Stimulated activated CD8-positive, alpha-beta memory T cell treated with anti-CD3 and anti-CD28 coated beads, Interleukin-12 subunit alpha, Interleukin-12 subunit beta, amount 100 ng/mL, for 4 hours (primary cell): ENCODE data around the gene INPP1.

Source experiments
- DNase-seq: peaks from one replicate; pipeline ENCODE4 v3.0.0-alpha.2; 2020; ENCODE audit warnings: low read depth

Gene INPP1

DNA sequence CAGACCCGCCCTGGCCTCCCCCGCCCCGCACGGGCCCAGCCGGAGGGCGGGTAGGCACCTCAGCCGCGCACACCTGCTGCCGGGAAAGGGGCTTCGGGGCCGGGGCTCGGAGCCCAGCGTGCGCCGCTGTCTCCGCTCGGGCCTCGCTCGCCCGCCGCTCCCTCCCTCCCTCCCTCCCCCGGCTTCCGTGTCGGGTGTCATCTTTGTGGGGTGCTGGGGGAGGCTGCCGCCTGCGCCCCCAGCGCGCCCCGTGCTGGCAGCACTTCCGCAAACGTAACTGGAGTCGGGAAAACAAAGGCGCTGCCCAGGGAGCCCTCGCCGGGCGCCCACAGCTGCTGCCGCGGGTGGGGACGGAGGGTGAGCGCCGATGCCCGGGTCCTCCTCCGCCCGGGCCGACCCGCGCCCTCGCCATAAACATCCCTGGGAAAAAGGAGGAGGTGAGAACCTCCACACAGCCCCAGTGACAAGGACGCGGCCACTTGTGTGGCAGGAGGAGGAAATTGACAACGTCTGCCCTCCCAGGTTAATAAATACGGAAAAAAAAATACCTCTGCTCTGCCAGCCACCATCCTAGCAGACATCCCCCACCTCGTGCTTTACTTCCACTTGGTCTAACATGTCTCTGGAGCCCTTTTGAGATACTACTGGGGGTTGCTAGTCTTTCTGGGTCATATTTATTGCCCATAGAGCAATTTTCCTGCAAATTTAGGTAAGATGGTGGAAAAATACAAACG lies 65.3 kb downstream of the INPP1 start:
- DNase-seq = peak; percentile 74

GRCh38 chr2:190409616-190410015 lies 66.2 kb downstream of the INPP1 start:
- DNase-seq = no peak

DNA sequence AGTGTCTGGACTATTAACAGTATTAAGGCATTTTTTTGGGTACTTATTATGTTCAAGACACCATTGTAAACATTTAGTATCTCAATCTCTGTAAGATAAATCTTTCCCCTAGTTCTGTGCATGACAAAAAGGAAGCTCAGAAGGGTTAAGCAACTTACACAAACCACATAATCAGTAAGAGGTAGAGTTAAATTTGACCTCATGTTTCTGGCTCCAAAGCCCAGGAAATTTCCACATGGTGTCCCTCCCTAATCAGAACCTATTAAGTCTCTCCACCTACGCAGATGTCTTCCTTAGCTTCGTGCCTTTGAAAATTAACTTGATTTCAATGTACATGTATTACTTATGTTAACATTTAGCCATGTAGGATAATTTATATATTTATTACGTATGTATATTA lies 66.8 kb downstream of the INPP1 start:
- DNase-seq = no peak

DNA sequence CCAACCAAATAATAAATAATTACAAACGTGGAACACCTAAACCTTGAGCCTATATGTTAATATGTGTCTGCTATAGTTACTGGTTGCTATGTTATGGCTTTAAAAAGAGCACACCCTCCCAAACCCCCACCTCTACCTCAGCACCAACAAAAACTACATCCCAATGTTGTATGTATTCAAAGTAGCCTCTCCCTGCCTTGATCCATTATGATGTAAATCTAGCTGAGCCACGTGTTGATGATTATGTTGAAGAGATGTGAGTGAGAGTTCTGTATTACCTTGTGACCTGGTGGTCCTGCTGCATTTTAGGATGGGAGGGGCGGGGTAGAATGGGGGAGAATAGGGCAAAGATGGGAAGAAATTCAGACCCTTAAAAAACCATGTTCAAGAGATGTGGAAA lies 69.6 kb downstream of the INPP1 start:
- DNase-seq = no peak

- no peak for DNase-seq
These were observed 70.0 kb downstream of the INPP1 start for GRCh38 chr2:190413421-190413820.

DNA sequence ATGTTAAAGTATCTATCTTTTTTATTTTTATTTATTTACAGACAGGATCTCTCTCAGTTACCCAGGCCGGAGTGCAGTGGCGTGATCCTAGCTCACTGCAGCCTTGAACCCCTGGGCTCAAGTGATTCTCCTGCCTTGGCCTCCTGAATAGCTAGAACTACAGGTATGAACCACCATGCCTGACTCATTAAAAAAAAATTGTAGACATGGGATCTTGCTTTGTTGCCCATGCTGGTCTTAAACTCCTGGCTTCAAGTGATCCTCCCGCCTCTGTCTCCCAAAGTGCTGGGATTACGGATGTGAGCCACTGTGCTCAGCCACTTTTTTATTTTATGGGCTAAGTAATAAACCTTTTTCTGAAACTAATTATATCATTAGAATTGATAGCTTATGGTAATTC lies 71.9 kb downstream of the INPP1 start:
- no peak for DNase-seq

DNA sequence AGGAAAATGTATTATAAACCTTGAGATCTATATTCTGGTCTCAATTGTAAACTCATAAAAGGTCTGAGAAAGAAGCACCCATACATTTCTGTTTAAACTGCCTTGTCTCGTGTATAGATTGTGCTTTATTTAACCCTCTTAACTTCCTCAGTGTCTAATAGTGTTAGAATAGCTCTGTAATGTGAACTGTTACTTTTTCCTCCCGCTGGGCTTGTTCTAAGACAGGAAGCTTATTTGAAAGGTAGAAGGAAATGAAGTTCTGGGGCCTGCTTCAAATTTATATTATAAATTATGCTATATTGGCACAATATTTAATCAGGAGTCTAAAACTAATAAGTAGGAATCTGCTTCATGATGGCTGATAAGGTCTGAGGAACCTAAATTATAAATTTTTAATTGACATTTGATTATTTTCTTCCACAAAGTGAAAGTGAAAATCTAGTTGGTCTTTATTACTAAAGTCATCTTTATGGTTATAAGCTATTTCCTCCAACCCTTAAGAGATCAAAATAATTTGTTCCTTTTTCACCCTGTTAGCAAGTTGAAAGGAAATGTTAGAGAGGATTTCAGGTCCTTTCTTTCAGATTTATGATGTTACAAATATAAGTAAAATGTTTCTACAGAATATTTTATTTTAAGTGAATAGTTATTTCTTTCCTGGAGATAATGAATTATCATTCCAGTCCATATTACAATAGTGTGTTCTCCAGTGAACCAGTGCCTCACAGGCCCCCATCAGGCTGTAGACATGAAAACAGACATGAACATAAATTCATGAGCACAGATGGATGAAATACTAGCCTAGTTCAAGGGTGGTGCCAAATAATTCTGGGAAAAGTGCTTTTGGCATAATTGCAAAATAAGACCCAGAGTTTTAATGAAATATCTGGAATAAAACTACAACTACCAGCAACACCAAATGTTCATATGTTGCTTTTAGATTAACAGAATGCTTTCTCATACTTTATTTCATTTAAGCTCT lies 72.7 kb downstream of the INPP1 start:
- no peak for DNase-seq

DNA sequence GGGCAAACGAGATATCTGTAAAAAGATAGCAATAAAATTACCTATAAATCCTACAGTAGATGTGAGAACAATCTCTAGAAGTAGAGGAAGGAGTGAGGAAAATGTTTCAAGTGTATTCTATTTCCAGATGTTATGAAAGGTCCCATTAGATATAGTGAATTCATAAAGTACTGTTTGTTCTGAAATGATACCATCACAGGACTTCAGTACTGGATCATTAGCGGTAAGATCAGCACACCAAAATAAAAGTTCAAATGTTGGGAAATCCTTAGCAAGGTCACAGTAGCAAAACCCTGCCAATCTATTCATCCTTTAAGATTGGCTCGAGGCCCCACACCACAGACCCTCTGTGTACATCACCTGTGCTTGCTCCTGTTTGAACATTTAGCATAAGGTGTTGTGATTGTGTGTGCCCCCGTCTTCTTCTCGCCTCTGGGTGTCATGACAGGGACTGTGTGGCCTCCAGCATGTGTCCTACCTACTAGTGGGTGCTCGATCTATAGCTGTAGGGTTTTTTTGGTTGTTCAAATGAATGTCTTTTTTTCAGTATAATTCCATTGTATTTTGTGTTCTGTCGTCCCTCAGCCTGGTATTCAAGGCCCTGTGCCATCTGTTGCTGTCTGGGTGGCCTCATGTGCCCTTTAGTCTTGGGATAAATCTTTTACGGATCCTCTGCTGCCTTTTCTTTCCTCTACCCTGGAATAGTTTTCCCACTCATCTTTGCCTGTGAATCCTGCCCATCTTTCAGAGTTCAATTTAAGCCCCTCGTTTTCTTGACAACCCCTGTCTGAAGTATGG lies 73.9 kb downstream of the INPP1 start:
- no peak for DNase-seq

- no peak for DNase-seq
These were observed 75.3 kb downstream of the INPP1 start for GRCh38 chr2:190418727-190419126.

DNA sequence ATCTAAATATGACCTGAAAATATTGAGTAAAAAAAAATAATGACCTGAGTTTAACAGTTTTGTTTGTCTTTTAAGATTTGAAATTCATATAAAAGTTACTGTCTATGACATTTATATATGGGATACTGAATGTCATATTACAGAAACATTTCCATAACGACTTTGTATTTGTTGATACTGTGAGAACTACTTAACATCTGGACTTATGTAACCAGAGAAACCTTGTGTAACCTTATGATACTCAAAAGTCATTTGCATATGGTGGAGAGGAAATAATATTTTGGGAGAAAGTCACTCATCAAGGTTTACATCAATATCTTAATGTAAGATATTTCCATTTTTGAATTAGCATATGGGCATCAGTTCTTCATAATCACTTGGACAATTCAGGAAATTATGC lies 77.4 kb downstream of the INPP1 start:
- no peak for DNase-seq
